22Rv1 (cell line): ENCODE data around the gene SMYD3.

Experiments used
- ZFX ChIP-seq: fragments of 450-650 bp; IDR thresholded peaks from 2 replicates; pipeline ENCODE4 v1.6.1; 2017; ENCODE audit warnings: antibody characterized with exemption, borderline replicate concordance
- TF ChIP-seq, protein P1 (sequence below): fragments of 450-650 bp; IDR thresholded peaks from 2 replicates; pipeline ENCODE4 v1.5.1; 2017; ENCODE audit warnings: mild to moderate bottlenecking

DNA sequence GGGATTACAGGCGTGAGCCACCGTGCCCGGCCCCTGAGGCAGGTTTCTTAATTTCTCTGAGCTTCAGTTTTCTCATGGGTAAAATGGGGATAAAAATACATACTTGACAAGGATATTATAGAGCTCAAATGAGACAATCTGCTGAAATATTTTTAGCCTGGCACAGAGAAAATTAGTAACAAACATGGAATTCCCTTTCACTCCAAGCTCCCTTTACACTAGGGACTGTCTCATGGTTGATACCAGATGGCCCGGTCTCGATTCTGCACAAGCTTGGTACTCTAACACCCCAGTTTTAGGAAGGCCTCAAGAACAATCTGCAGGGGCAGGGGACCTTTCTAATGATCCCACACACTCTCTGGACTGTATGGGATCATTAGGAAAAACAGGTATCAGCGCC is 671.7 kb downstream of the SMYD3 start:
- TF ChIP-seq, protein P1, sequence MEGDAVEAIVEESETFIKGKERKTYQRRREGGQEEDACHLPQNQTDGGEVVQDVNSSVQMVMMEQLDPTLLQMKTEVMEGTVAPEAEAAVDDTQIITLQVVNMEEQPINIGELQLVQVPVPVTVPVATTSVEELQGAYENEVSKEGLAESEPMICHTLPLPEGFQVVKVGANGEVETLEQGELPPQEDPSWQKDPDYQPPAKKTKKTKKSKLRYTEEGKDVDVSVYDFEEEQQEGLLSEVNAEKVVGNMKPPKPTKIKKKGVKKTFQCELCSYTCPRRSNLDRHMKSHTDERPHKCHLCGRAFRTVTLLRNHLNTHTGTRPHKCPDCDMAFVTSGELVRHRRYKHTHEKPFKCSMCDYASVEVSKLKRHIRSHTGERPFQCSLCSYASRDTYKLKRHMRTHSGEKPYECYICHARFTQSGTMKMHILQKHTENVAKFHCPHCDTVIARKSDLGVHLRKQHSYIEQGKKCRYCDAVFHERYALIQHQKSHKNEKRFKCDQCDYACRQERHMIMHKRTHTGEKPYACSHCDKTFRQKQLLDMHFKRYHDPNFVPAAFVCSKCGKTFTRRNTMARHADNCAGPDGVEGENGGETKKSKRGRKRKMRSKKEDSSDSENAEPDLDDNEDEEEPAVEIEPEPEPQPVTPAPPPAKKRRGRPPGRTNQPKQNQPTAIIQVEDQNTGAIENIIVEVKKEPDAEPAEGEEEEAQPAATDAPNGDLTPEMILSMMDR = no peak
- TF ChIP-seq ZFX = no peak
